IMR-90 (cell line): ENCODE results near the gene CALR3. TPM values are rescaled to one million over a fixed set of nuclear protein-coding genes. Genes with fewer than 3 reads are reported as not detected.

ENCODE experiments used
- ATAC-seq: fragments of 200-7000 bp; cut with Tn5 transposase; 2 replicates; pipeline ENCODE4 v1.9.1; 2020; ENCODE audit warnings: low read depth, mild to moderate bottlenecking, moderate library complexity
- BruUV-seq: library from RNA; stranded (reverse); fragments of 400-500 nt; replicated peaks from 2 replicates; lab custom pipeline; 2021; lab: Mats Ljungman, UMichigan
- CTCF ChIA-PET: fragments of 300-600 bp; formaldehyde crosslinking; extraction: SDS; loops from one replicate; lab custom pipeline; 2021; ENCODE audit warnings: antibody characterized with exemption; lab: Yijun Ruan, JAX
- POLR2A ChIA-PET: fragments of 300-600 bp; sonication (Branson Sonifier 250); formaldehyde crosslinking; loops from one replicate; lab custom pipeline; 2022; ENCODE audit warnings: antibody characterized with exemption; ENCODE audit not compliant: unreplicated experiment; lab: Charles Lee
- DNase-seq: peaks from one replicate; pipeline ENCODE4 v3.0.0; 2013
- H2AFZ ChIP-seq: replicated peaks from 2 replicates; pipeline ENCODE3; 2013; ENCODE audit warnings: low read length, mild to moderate bottlenecking; ENCODE audit not compliant: poor library complexity
- H2AK5ac ChIP-seq: 2 replicates; pipeline ENCODE4 v1.6.1; 2013; ENCODE audit warnings: low read depth, low read length, inconsistent platforms
- H2AK9ac ChIP-seq: replicated peaks from 2 replicates; pipeline ENCODE3; 2013; ENCODE audit warnings: mild to moderate bottlenecking, low read depth, low read length, moderate library complexity; ENCODE audit not compliant: poor library complexity
- H2BK120ac ChIP-seq: 2 replicates; pipeline ENCODE4 v1.6.1; 2013; ENCODE audit warnings: low read depth, low read length, inconsistent platforms
- H2BK15ac ChIP-seq: 3 replicates; pipeline ENCODE4 v1.6.1; 2013; ENCODE audit warnings: low read depth, low read length, inconsistent platforms
- H2BK20ac ChIP-seq: 2 replicates; pipeline ENCODE4 v1.6.1; 2013; ENCODE audit warnings: low read depth, mild to moderate bottlenecking, inconsistent platforms, low read length, moderate library complexity
- H2BK5ac ChIP-seq: 2 replicates; pipeline ENCODE4 v1.6.1; 2013; ENCODE audit warnings: mild to moderate bottlenecking, low read depth, low read length, inconsistent platforms; ENCODE audit not compliant: poor library complexity, severe bottlenecking
- H3K14ac ChIP-seq: replicated peaks from 2 replicates; pipeline ENCODE4 v1.6.1; 2013; ENCODE audit warnings: low read depth, low read length, inconsistent platforms
- H3K18ac ChIP-seq: 2 replicates; pipeline ENCODE4 v1.6.1; 2013; ENCODE audit warnings: low read depth, low read length, control low read depth
- H3K23ac ChIP-seq: 2 replicates; pipeline ENCODE4 v1.6.1; 2013; ENCODE audit warnings: low read depth, low read length, inconsistent platforms
- H3K27ac ChIP-seq: 2 replicates; pipeline ENCODE4 v1.5.1; 2013; ENCODE audit warnings: mild to moderate bottlenecking, control low read depth, low read length; ENCODE audit not compliant: insufficient read depth
- H3K27me3 ChIP-seq: 2 replicates; pipeline ENCODE4 v1.6.1; 2013; ENCODE audit warnings: low read length; ENCODE audit not compliant: control insufficient read depth, insufficient read depth
- H3K36me3 ChIP-seq: 2 replicates; pipeline ENCODE4 v1.6.1; 2013; ENCODE audit warnings: low read length, mixed read lengths; ENCODE audit not compliant: control insufficient read depth, insufficient read depth
- H3K4ac ChIP-seq: 2 replicates; pipeline ENCODE4 v1.6.1; 2013; ENCODE audit warnings: low read depth, low read length, inconsistent platforms
- H3K4me1 ChIP-seq: 2 replicates; pipeline ENCODE4 v1.6.1; 2013; ENCODE audit warnings: low read length, mixed read lengths; ENCODE audit not compliant: control insufficient read depth, insufficient read depth
- H3K4me2 ChIP-seq: 2 replicates; pipeline ENCODE4 v1.6.1; 2013; ENCODE audit warnings: low read depth, mild to moderate bottlenecking, control low read depth, low read length, moderate library complexity
- H3K4me3 ChIP-seq: 2 replicates; pipeline ENCODE4 v1.5.1; 2013; ENCODE audit warnings: low read depth, mild to moderate bottlenecking, control low read depth, low read length, moderate library complexity; ENCODE audit not compliant: insufficient read depth
- H3K56ac ChIP-seq: 2 replicates; pipeline ENCODE4 v1.6.1; 2013; ENCODE audit warnings: low read length, inconsistent platforms; ENCODE audit not compliant: insufficient read depth; ENCODE audit errors: extremely low read depth
- H3K79me1 ChIP-seq, 2 experiments: 2 replicates each; pipeline ENCODE4 v1.6.1; 2013; ENCODE audit warnings: low read length in 2 of 2, inconsistent platforms in 1 of 2, low read depth in 1 of 2
- H3K9ac ChIP-seq: 2 replicates; pipeline ENCODE4 v1.6.1; 2013; ENCODE audit warnings: low read depth, low read length, control low read depth
- H3K9me1 ChIP-seq: 2 replicates; pipeline ENCODE4 v1.6.1; 2013; ENCODE audit warnings: low read length, inconsistent platforms; ENCODE audit not compliant: insufficient read depth
- H3K9me3 ChIP-seq: 2 replicates; pipeline ENCODE4 v1.6.1; 2013; ENCODE audit warnings: low read length; ENCODE audit not compliant: control insufficient read depth, insufficient read depth
- H4K20me1 ChIP-seq: 2 replicates; pipeline ENCODE4 v1.6.1; 2013; ENCODE audit warnings: low read length, inconsistent platforms; ENCODE audit not compliant: insufficient read depth
- H4K5ac ChIP-seq: 2 replicates; pipeline ENCODE4 v1.6.1; 2013; ENCODE audit warnings: mild to moderate bottlenecking, low read depth, low read length, control low read depth
- H4K8ac ChIP-seq, 2 experiments: 2 replicates each; pipeline ENCODE4 v1.6.1; 2013; ENCODE audit warnings: low read depth in 2 of 2, low read length in 2 of 2, control low read depth in 1 of 2, inconsistent platforms in 1 of 2
- H4K91ac ChIP-seq: 2 replicates; pipeline ENCODE4 v1.6.1; 2013; ENCODE audit warnings: low read depth, low read length, inconsistent platforms; ENCODE audit not compliant: insufficient read depth
- CEBPB ChIP-seq: IDR thresholded peaks from 2 replicates; pipeline ENCODE4 v1.6.1; 2012; ENCODE audit warnings: low read depth, low read length, improper control_type of control experiment
- CHD1 ChIP-seq: IDR thresholded peaks from 2 replicates; pipeline ENCODE4 v1.6.1; 2012; ENCODE audit warnings: low read depth, low read length, improper control_type of control experiment
- CTCF ChIP-seq: conservative IDR thresholded peaks from 2 replicates; pipeline ENCODE4 v1.5.1; 2012; ENCODE audit warnings: mild to moderate bottlenecking, low read depth, low read length, improper control_type of control experiment
- FOS ChIP-seq: fragments of 150-350 bp; IDR thresholded peaks from 2 replicates; pipeline ENCODE4 v1.6.1; 2016; ENCODE audit warnings: low read depth, low read length
- MAFK ChIP-seq: IDR thresholded peaks from 2 replicates; pipeline ENCODE4 v1.6.1; 2012; ENCODE audit warnings: low read depth, low read length, improper control_type of control experiment
- MAZ ChIP-seq: IDR thresholded peaks from 2 replicates; pipeline ENCODE4 v1.6.1; 2012; ENCODE audit warnings: low read depth, mild to moderate bottlenecking, low read length, improper control_type of control experiment, moderate library complexity, borderline replicate concordance
- MXI1 ChIP-seq: IDR thresholded peaks from 2 replicates; pipeline ENCODE4 v1.6.1; 2012; ENCODE audit warnings: low read depth, mild to moderate bottlenecking, low read length, moderate library complexity, borderline replicate concordance
- NFE2L2 ChIP-seq: fragments of 150-350 bp; IDR thresholded peaks from 2 replicates; pipeline ENCODE4 v1.6.1; 2016; ENCODE audit warnings: low read depth, mild to moderate bottlenecking, low read length
- POLR2A ChIP-seq: IDR thresholded peaks from 2 replicates; pipeline ENCODE4 v1.6.1; 2012; ENCODE audit warnings: mild to moderate bottlenecking, low read depth, low read length
- RAD21 ChIP-seq: IDR thresholded peaks from 2 replicates; pipeline ENCODE4 v1.6.1; 2012; ENCODE audit warnings: low read length, improper control_type of control experiment
- RCOR1 ChIP-seq: IDR thresholded peaks from 2 replicates; pipeline ENCODE4 v1.6.1; 2012; ENCODE audit warnings: mild to moderate bottlenecking, low read length, improper control_type of control experiment; ENCODE audit not compliant: insufficient replicate concordance
- RFX5 ChIP-seq: IDR thresholded peaks from 2 replicates; pipeline ENCODE4 v1.8.0; 2012; ENCODE audit warnings: low read depth, mild to moderate bottlenecking, low read length, moderate library complexity
- SMC3 ChIP-seq: fragments of 150-350 bp; IDR thresholded peaks from 2 replicates; pipeline ENCODE4 v1.6.1; 2016; ENCODE audit warnings: low read depth, mild to moderate bottlenecking, antibody characterized with exemption, low read length, moderate library complexity
- USF2 ChIP-seq: fragments of 150-350 bp; IDR thresholded peaks from 2 replicates; pipeline ENCODE4 v1.6.1; 2017; ENCODE audit warnings: mild to moderate bottlenecking, antibody characterized with exemption, low read length, low read depth
- WGBS, 2 experiments: methylation state at CpG; one replicate each; pipeline versions ENCODE4 v1.1.5 to v1.1.7; 2013; ENCODE audit warnings: missing lambda C conversion rate in 2 of 2; ENCODE audit not compliant: insufficient read length in 1 of 2; ENCODE audit errors: extremely low coverage in 2 of 2; 5-methylcytosine and 5-hydroxymethylcytosine counted together
- dilution Hi-C: fragments of 300-500 bp; cut with HindIII; formaldehyde crosslinking; loops from one replicate; pipeline ENCODE4 v1.14.3; 2018; ENCODE audit warnings: low sequenced_read_pairs; ENCODE audit not compliant: unreplicated experiment
- in situ Hi-C: fragments of 300-500 bp; cut with MboI; formaldehyde crosslinking; loops from 3 replicates; pipeline ENCODE4 v1.14.3; 2019; ENCODE audit warnings: low sequenced_read_pairs, inconsistent platforms, mixed read lengths
- intact Hi-C: fragments of 100-400 bp; cut with micrococcal nuclease; formaldehyde crosslinking; loops from 2 replicates; pipeline ENCODE4 v1.10.0; 2022
- polyA plus RNA-seq, 3 experiments: library from polyadenylated mRNA; depleted of rRNA; stranded (reverse); fragments of >200 nt; gene quantifications; 2 replicates each; pipeline ENCODE4 v1.2.3, GENCODE V29; 2012; ENCODE audit warnings: low replicate concordance in 1 of 3
- total RNA-seq: library from RNA; depleted of rRNA; stranded (reverse); fragments of >200 nt; gene quantifications from 2 replicates; pipeline ENCODE4 v1.2.3, GENCODE V29; 2012

Gene CALR3
- total and polyA plus RNA-seq, 2 of the 4 experiments (the other 2 are of a cell fraction) = not detected

DNA sequence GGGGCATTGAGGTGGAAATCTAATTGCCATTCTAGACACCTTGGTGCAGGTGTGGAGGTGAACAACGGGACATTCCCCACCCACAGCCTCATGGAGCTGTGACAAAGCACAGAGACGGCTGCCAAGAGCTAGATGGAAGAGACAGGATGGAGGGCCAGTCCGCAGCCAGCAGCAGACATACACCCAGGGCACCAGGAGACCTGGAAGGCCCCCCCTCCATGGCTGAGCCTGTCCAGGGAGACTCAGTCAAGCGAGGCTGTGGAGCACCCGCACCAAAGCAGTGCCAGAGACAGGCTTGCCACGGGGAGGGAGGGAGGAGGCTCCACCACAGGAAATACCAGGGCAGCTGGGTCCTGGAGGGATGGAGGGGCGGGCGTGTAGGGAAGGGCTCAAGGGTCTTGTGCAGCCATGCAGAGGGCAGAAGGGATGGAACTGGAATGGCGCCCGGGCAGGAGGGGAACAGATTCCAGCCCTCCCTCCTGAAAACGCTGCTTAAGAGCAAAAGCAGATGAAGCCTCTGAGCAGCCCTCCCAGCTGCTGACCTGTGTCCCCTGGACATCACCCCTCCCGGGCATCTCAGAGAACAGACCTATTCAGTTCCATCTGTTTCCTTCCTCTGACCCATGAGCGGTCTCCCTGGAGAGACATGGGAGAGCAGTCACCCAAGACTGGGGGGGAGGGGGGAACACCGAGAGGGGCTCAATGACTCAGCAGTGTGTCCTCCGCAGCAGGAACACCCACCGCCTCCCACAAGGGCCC lies 38.6 kb downstream of the CALR3 start:
- Histone ChIP-seq H3K23ac (peak overlapping the region; percentile 84; the same call in 1 of the 2 replicates), H2AFZ (peak overlapping the region; percentile 84), H2BK5ac (peak overlapping the region; percentile 15), H3K4me2 (peak overlapping the region; percentile 45), H4K91ac (peak overlapping the region; percentile 76), H3K14ac (peak overlapping the region; percentile 78), H4K5ac (peak overlapping the region; percentile 30; the same call in 1 of the 2 replicates), H3K9ac (no peak overlapping the region), H3K4me1 (peaks cover 23% of the 10 kb centered on the region), H3K56ac (no peak overlapping the region), H3K9me1 (peaks cover 36% of the 10 kb centered on the region), H3K4ac (peak overlapping the region; percentile 85), H3K27ac (peak overlapping the region; percentile 25; the same call in 1 of the 2 replicates), H2BK20ac (peak overlapping the region; percentile 9; the same call in 1 of the 2 replicates), H3K27me3 (no peaks in the 10 kb centered on the region), H3K4me3 (no peak overlapping the region), H4K20me1 (peaks cover 78% of the 10 kb centered on the region), H2AK9ac (peak overlapping the region; percentile 97), H3K36me3 (no peaks in the 10 kb centered on the region), H3K9me3 (no peaks in the 10 kb centered on the region), H2BK120ac (peak overlapping the region; percentile 18), H3K79me1 (peaks cover 53 to 91% of the 10 kb centered on the region in 2 experiments), H3K18ac (no peak overlapping the region; the same call in 1 of the 2 replicates), H4K8ac (peak overlapping the region; percentile 38 to 80; a peak in 3 of 4 replicates), H2BK15ac (0 out of 3 replicates have a peak overlapping the region, but pooled peaks have one; percentile 29), H2AK5ac (peak overlapping the region; percentile 96; the same call in 1 of the 2 replicates)
- intact Hi-C loops = no loop called here
- WGBS, 2 experiments = 0% methylated on average over 1 of the region's 16 CpGs; no CpG with 5 or more reads in 1 of the 2 experiments
- DNase-seq (peak; percentile 26), ATAC-seq (peak; percentile 81)
- ChIA-PET POLR2A (no interaction called here), CTCF (no interaction called here)
- in situ Hi-C loops = no loop called here
- dilution Hi-C loops = no loop called here
- BruUV-seq = no TSS peak
- peak; percentile 58; the same call in 1 of the 2 replicates for TF ChIP-seq MAZ
- no peak for TF ChIP-seq USF2
- TF ChIP-seq RFX5 = no peak
- no peak for TF ChIP-seq CEBPB
- TF ChIP-seq RAD21 = no peak
- TF ChIP-seq CHD1 = no peak
- TF ChIP-seq RCOR1 = no peak
- TF ChIP-seq POLR2A = no peak
- TF ChIP-seq MXI1 = no peak
- no peak for TF ChIP-seq CTCF
- TF ChIP-seq NFE2L2 = peak; percentile 50; the same call in 1 of the 2 replicates
- TF ChIP-seq SMC3 = no peak
- 0 out of 2 replicates have a peak, but pooled peaks have one; percentile 17 for TF ChIP-seq FOS
- no peak for TF ChIP-seq MAFK
